ENCODE measurements around the gene SUPT7L.
"Not testable (repeated sequence)": the region's sequence is repeated elsewhere in the genome, so short reads cannot be mapped to it uniquely, and the experiment has no call there.

Gene SUPT7L

GRCh38 chr2:27685577-27685976 is 22.2 kb upstream of the SUPT7L start:
- no peak for DNase-seq (ENCODE audit: low spot score)

- DNase-seq (ENCODE audit: low spot score): not testable (repeated sequence)
Measured at GRCh38 chr2:27685006-27685405, 21.6 kb upstream of the SUPT7L start.

GRCh38 chr2:27683390-27684071 is 20.1 kb upstream of the SUPT7L start:
- peak; percentile 17 for DNase-seq (ENCODE audit: low spot score)

- DNase-seq (ENCODE audit: low spot score): not testable (repeated sequence)
Measured at GRCh38 chr2:27682334-27682771, 18.9 kb upstream of the SUPT7L start.

GRCh38 chr2:27681841-27682240 is 18.4 kb upstream of the SUPT7L start:
- no peak for DNase-seq (ENCODE audit: low spot score)

GRCh38 chr2:27680571-27680970 is 17.2 kb upstream of the SUPT7L start:
- no peak for DNase-seq (ENCODE audit: low spot score)

GRCh38 chr2:27672723-27673486 is 9.5 kb upstream of the SUPT7L start:
- no peak for DNase-seq (ENCODE audit: low spot score)

- DNase-seq (ENCODE audit: low spot score): no peak
Measured at GRCh38 chr2:27671235-27671634, 7.8 kb upstream of the SUPT7L start.

- no peak for DNase-seq (ENCODE audit: low spot score)
Measured at GRCh38 chr2:27667446-27667845, 4.0 kb upstream of the SUPT7L start.

GRCh38 chr2:27664622-27665363 is 1.4 kb upstream of the SUPT7L start:
- DNase-seq (ENCODE audit: low spot score): no peak

GRCh38 chr2:27664154-27664574 is 750 bp upstream of the SUPT7L start:
- peak; percentile 8 for DNase-seq (ENCODE audit: low spot score)

GRCh38 chr2:27661371-27661770 is 2.0 kb downstream of the SUPT7L start:
- no peak for DNase-seq (ENCODE audit: low spot score)

GRCh38 chr2:27655155-27655951 is 8.1 kb downstream of the SUPT7L start:
- no peak for DNase-seq (ENCODE audit: low spot score)

- DNase-seq (ENCODE audit: low spot score): no peak
Measured at GRCh38 chr2:27653397-27653796, 10.0 kb downstream of the SUPT7L start.

GRCh38 chr2:27652790-27653189 is 10.6 kb downstream of the SUPT7L start:
- no peak for DNase-seq (ENCODE audit: low spot score)

- DNase-seq (ENCODE audit: low spot score): no peak
Measured at GRCh38 chr2:27652341-27652740, 11.1 kb downstream of the SUPT7L start.

GRCh38 chr2:27651056-27651455 is 12.4 kb downstream of the SUPT7L start:
- DNase-seq (ENCODE audit: low spot score): no peak

- DNase-seq (ENCODE audit: low spot score): no peak
Measured at GRCh38 chr2:27647737-27648136, 15.7 kb downstream of the SUPT7L start.

GRCh38 chr2:27647289-27647688 is 16.1 kb downstream of the SUPT7L start:
- no peak for DNase-seq (ENCODE audit: low spot score)

- DNase-seq (ENCODE audit: low spot score): no peak
Measured at GRCh38 chr2:27645197-27645596, 18.2 kb downstream of the SUPT7L start.

- DNase-seq (ENCODE audit: low spot score): no peak
Measured at GRCh38 chr2:27640722-27641245, 22.6 kb downstream of the SUPT7L start.

GRCh38 chr2:27638709-27639108 is 24.7 kb downstream of the SUPT7L start:
- DNase-seq (ENCODE audit: low spot score): no peak

Data from HuH-7 (cell line).